Heart right ventricle (tissue), 16 donors: ENCODE data around the gene ARMC9. TPM values are rescaled to one million over a fixed set of nuclear protein-coding genes. Genes with fewer than 3 reads are reported as not detected.

Experiments used
- ATAC-seq, 8 donors: fragments of 200-7000 bp; cut with Tn5 transposase; one replicate each; pipeline ENCODE4 v1.9.1; 2020; ENCODE audit warnings: mild to moderate bottlenecking in 8 of 8, moderate library complexity in 8 of 8, moderate number of reproducible peaks in 1 of 8
- DNase-seq, 2 donors: peaks; one replicate each; pipeline ENCODE4 v3.0.0-alpha.2; 2020
- H3K27ac ChIP-seq, 10 donors: fragments of 200-600 bp; sonication (generic) in 2 of 10; one replicate each; pipeline versions ENCODE4 v1.5.0 to v1.8.0; 2020 to 2022; ENCODE audit warnings: mild to moderate bottlenecking in 3 of 10
- H3K27me3 ChIP-seq, 7 donors: fragments of 200-600 bp; one replicate each; pipeline ENCODE4 v1.8.0; 2021 to 2022; ENCODE audit warnings: mild to moderate bottlenecking in 2 of 7
- H3K36me3 ChIP-seq, 9 donors: fragments of 200-600 bp; sonication (generic) in 1 of 9; one replicate each; pipeline versions ENCODE4 v1.5.0 to v1.8.0; 2020 to 2022; ENCODE audit warnings: mild to moderate bottlenecking in 2 of 9
- H3K4me1 ChIP-seq, 9 donors: fragments of 200-600 bp; sonication (generic) in 1 of 9; one replicate each; pipeline versions ENCODE4 v1.5.0 to v1.8.0; 2020 to 2022; ENCODE audit warnings: mild to moderate bottlenecking in 4 of 9
- H3K4me3 ChIP-seq, 10 donors: fragments of 200-600 bp; sonication (generic) in 2 of 10; one replicate each; pipeline versions ENCODE4 v1.5.0 to v1.8.0; 2020 to 2022; ENCODE audit warnings: mild to moderate bottlenecking in 7 of 10, moderate library complexity in 2 of 10
- H3K9me3 ChIP-seq, 11 donors: fragments of 200-600 bp in 10 of 11; sonication (generic) in 2 of 11; one replicate each; pipeline versions ENCODE4 v1.5.0 to v1.8.0; 2013 to 2022; ENCODE audit warnings: mild to moderate bottlenecking in 2 of 11, control low read depth in 1 of 11, moderate library complexity in 1 of 11
- WGBS, 2 donors: extraction: QIAGEN DNeasy Blood & Tissue Kit; methylation state at CpG; one replicate each; pipeline ENCODE4 v1.1.7; 2013; ENCODE audit warnings: inconsistent platforms in 1 of 2; 5-methylcytosine and 5-hydroxymethylcytosine counted together
- intact Hi-C, 10 donors: fragments of 100-400 bp; cut with DNase I; formaldehyde crosslinking; loops; one replicate each; pipeline versions ENCODE4 v1.11.1 to v1.14.2; 2022
- polyA plus RNA-seq, 2 donors: library from polyadenylated mRNA; stranded (reverse); fragments of 200-250 nt; gene quantifications; one replicate each; pipeline ENCODE4 v1.2.3, GENCODE V29; 2013
- total RNA-seq, 10 donors: library from RNA; stranded (reverse); fragmentation: NEBNext Ultra II Directional in 3 of 10; extraction: Animal tissue kit (Norgen Biotek cat#: 25700) in 3 of 10; gene quantifications; one replicate each; pipeline versions ENCODE4 v1.2.1 to v1.2.4, GENCODE V29; 2021 to 2023
- TF ChIP-seq, protein P1 (sequence below), 9 donors: fragments of 200-600 bp; sonication (generic) in 2 of 9; IDR thresholded peaks; one replicate each; pipeline versions ENCODE4 v1.5.0 to v1.8.0; 2021 to 2022; ENCODE audit warnings: antibody characterized with exemption in 9 of 9, mild to moderate bottlenecking in 5 of 9, moderate library complexity in 1 of 9
- donor health status: Arrhythmogenic right ventricular cardiomyopathy.
- donor health status: ischemic (EF 13 %, LVEDD 7.1; RV severe dilation, severe dysfunction).
- donor health status: healthy with polysubstance abuse.
- donor health status: DM: no; HTN: yes; CAD: no.
- donor health status: DM: no; HTN: no; CAD: no.
- donor health status: ischemic (EF 25% LVEDD 6.9; RV normal size, moderate dysfunction).
- donor health status: ischemic (EF 25% LVEDD 5.7; RV mildly dilated, moderate dysfunction).
- donor health status: healthy.
- donor health status: DM: yes; HTN: yes; CAD: no.
- donor health status: Ischemic cardiomyopathy.
- donor health status: ischemic (EF 35%, LVEDD 5.7; RV mildly dilated, moderate dysfunction).
- donor health status: nonischemic (EF 11% LVEDD 7.7; RV severe dilation, severe dysfunction).
- donor health status: DM: yes; HTN: yes; CAD: no.
- donor health status: PGD.
- donor health status: ischemic (EF 29% LVEDD 5.4; RV normal size, mild dysfunction).
- donor health status: nonischemic (EF 23%, LVEDD 6.1; RV moderate dilation, normal function).

Gene ARMC9
- total and polyA plus RNA-seq, 12 donors = 1.6 to 6.8 (median 2.3) TPM

DNA sequence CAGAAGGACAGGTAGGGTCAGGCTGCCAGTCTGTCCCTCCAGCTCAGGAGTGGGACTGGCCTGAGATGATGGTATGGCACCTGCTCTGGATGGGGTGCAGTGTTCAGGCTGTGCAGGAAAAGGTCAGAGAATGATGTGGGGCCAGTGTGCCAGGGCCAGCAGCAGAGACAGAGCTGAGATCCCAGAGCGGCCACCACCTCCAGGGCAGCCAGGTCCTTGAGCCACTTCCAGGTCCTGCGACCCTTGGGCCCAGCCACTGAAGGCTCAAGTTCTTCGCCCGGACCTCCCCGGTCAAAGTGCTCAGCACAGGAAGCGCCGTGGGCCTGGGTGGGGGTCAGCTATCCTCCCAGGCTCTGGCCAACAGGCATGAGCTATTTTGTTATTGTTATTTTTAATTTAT lies 12.1 kb upstream of the ARMC9 start:
- no peak overlapping the region for H3K4me3 ChIP-seq
- DNase-seq = no peak
- peaks cover 20 to 74% (median 40%) of the 10 kb centered on the region in 9 donors for H3K4me1 ChIP-seq
- H3K27ac ChIP-seq = peak overlapping the region; percentile 16 to 97 (median 52)
- TF ChIP-seq, protein P1, sequence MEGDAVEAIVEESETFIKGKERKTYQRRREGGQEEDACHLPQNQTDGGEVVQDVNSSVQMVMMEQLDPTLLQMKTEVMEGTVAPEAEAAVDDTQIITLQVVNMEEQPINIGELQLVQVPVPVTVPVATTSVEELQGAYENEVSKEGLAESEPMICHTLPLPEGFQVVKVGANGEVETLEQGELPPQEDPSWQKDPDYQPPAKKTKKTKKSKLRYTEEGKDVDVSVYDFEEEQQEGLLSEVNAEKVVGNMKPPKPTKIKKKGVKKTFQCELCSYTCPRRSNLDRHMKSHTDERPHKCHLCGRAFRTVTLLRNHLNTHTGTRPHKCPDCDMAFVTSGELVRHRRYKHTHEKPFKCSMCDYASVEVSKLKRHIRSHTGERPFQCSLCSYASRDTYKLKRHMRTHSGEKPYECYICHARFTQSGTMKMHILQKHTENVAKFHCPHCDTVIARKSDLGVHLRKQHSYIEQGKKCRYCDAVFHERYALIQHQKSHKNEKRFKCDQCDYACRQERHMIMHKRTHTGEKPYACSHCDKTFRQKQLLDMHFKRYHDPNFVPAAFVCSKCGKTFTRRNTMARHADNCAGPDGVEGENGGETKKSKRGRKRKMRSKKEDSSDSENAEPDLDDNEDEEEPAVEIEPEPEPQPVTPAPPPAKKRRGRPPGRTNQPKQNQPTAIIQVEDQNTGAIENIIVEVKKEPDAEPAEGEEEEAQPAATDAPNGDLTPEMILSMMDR (IDR thresholded peaks at IDR 0.05) = no peak
- H3K9me3 ChIP-seq = no peaks in the 10 kb centered on the region
- WGBS, 2 donors = 87 to 97% methylated on average over 7 of the region's 7 CpGs
- no peaks in the 10 kb centered on the region for H3K36me3 ChIP-seq
- intact Hi-C loops = no loop called here
- H3K27me3 ChIP-seq = peaks cover 0 to 10% (median 0%) of the 10 kb centered on the region in 7 donors
- ATAC-seq = no peak

DNA sequence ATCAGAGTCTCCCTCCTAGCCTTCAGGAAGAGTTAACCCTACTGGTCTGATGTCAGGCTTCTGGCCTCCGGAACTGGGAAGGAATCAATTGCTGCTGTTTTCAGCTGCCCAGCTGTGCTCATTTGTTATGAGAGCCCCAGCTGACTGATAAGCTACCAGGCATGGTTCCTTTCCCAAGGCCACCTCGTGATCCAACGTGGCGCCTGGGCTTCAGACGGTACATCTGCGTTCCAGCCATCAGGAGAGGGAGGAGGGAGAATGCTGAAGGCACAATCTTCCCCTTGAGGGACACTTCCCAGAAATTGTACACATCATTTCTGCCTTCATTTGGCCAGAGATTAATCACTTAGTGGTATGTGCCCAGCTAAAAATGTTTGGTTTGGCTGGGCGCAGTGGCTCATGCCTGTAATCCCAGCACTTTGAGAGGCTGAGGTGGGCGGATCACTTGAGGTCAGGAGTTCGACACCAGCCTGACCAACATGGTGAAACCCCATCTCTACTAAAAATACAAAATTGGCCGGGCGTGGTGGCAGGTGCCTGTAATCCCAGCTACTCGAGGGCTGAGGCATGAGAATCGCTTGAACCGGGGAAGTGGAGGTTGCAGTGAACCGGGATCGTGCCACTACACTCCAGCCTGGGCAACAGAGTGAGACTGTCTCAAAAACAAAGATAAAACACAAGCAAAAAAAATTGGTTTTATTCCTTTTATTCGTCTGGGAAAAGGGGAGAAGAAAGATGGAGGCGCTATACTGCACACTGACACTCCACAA lies 10.5 kb upstream of the ARMC9 start:
- WGBS, 2 donors = 72 to 73% methylated on average over 18 of the region's 18 CpGs
- Histone ChIP-seq H3K4me3 (no peak overlapping the region), H3K36me3 (no peaks in the 10 kb centered on the region), H3K27me3 (peaks cover 0 to 16% (median 0%) of the 10 kb centered on the region in 7 donors), H3K27ac (peak overlapping the region in 9 of 10 donors; percentile 8 to 97 (median 50)), H3K9me3 (no peaks in the 10 kb centered on the region), H3K4me1 (peaks cover 23 to 75% (median 36%) of the 10 kb centered on the region in 9 donors)
- ATAC-seq (peak in 6 of 8 donors; percentile 8 to 65 (median 28)), DNase-seq (peak; percentile 56 to 66)
- TF ChIP-seq, protein P1 (IDR thresholded peaks at IDR 0.05) = no peak
- intact Hi-C loops = no loop called here

DNA sequence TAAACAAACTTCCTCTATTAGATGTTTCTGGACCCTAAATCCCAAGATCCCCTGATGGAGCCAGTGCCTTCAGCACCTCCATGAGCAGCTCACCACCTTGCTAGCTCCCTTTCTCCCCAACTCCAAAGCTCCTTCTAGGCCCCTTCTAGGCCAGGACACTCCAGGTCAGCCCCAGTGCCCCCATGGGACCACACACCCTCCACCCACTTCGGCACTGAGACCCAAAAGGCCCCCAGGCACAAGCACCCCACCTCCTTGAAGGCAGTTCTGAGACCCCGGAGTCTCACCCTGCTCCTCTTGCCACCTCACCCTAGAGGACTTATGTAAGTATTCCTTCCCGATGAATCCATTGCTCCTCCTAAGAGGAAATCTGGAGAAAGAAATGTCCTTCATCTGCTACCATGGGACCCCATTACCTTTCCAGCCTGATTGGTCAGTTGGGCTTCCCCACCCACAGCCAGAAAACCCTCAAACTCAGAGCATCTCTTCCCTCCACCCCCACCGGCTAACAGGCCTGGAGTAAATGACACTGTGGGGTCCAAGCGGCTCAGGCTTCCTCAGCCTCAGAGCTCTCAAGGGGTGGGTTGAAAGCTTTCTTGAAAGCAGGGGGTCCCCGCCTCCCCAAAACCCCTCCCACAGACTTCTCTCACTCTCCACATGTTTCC lies 9.8 kb upstream of the ARMC9 start:
- peaks cover 23 to 75% (median 36%) of the 10 kb centered on the region in 9 donors for H3K4me1 ChIP-seq
- no peaks in the 10 kb centered on the region for H3K36me3 ChIP-seq
- 92 to 93% methylated on average over 6 of the region's 6 CpGs for WGBS, 2 donors

DNA sequence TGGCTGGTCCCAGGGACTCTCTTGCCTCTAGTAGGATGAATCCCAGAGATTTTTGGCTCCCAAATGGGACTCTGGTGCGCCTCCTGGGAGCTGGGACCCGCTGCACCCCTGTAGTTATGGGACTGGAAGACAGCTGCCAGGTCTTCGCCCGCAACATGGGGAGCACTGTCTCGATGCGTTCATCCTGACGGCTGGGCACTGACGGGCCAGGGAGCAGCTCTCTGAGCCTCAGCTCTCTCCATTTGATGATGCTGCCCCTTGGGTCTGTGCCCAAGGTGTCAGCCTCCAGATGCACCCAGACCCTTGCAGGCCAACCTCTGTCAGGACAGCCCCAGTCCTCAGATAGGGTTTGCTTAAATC lies 9.3 kb upstream of the ARMC9 start:
- DNase-seq (no peak), ATAC-seq (no peak)
- H3K4me1 ChIP-seq = peaks cover 23 to 74% (median 36%) of the 10 kb centered on the region in 9 donors
- intact Hi-C loops = no loop called here
- peaks cover 0 to 16% (median 0%) of the 10 kb centered on the region in 7 donors for H3K27me3 ChIP-seq
- WGBS, 2 donors = 97% methylated on average over 8 of the region's 8 CpGs
- H3K36me3 ChIP-seq = no peaks in the 10 kb centered on the region
- H3K9me3 ChIP-seq = no peaks in the 10 kb centered on the region
- peak overlapping the region in 8 of 10 donors; percentile 50 to 97 (median 88) for H3K27ac ChIP-seq
- TF ChIP-seq, protein P1 (IDR thresholded peaks at IDR 0.05) = no peak
- H3K4me3 ChIP-seq = no peak overlapping the region

More for the DNA sequence above, 9.8 kb upstream of the ARMC9 start:
- peak overlapping the region in 8 of 10 donors; percentile 47 to 97 (median 66) for H3K27ac ChIP-seq
- peaks cover 0 to 16% (median 0%) of the 10 kb centered on the region in 7 donors for H3K27me3 ChIP-seq
- no peak overlapping the region for H3K4me3 ChIP-seq
- TF ChIP-seq, protein P1 (IDR thresholded peaks at IDR 0.05) = no peak
- intact Hi-C loops = no loop called here
- ATAC-seq = no peak
- no peak for DNase-seq
- H3K9me3 ChIP-seq = no peaks in the 10 kb centered on the region
